HG02981 (cell line): ENCODE results near the gene ETS2.

ENCODE experiments used
- ATAC-seq: cut with Tn5 transposase; IDR thresholded peaks from one replicate; pipeline ENCODE4 v1.9.1; 2021; ENCODE audit warnings: mild to moderate bottlenecking, moderate library complexity; ENCODE audit not compliant: unreplicated experiment

Gene ETS2

DNA sequence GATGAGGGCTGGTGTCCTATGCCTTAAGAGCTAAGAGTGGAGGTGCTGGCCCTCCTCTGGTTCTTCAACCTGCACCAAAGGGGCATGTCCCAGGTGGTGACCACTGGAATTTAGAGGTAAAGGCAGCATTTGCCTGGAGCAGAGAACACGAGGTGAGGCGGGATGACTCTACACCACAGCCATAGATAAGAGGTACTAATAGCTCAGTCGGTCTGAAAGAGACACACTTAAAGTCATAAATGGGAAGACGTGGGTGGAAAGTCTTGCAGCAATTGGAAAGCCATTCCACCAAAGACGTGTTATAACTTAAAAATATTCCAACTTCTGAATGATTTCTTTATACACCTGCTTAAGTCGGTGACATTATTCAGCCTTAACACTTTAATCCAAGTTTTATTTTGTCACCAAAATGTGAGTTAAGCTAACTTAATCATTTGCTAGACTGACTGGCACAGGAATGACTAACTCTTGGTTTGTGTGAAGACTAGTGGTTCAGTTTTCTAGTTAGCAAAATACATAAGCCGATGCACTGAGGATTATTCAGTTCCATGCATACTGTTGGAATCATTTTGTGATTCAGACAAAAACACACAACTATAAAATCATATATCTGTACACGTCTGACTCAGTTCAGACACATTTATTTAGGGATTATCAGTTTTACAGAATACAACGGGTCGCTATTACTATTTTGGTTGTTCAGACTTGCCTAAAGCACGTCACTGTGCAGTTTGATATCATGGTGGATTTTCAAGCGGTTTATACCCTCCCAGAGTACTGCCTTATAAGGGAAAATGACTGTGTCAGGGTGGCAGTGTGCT lies 4.6 kb upstream of the ETS2 start:
- no peak for ATAC-seq

GRCh38 chr21:38802050-38803026 lies 3.4 kb upstream of the ETS2 start:
- no peak for ATAC-seq

- ATAC-seq: no peak
Observed at GRCh38 chr21:38803075-38803660, 2.6 kb upstream of the ETS2 start.

DNA sequence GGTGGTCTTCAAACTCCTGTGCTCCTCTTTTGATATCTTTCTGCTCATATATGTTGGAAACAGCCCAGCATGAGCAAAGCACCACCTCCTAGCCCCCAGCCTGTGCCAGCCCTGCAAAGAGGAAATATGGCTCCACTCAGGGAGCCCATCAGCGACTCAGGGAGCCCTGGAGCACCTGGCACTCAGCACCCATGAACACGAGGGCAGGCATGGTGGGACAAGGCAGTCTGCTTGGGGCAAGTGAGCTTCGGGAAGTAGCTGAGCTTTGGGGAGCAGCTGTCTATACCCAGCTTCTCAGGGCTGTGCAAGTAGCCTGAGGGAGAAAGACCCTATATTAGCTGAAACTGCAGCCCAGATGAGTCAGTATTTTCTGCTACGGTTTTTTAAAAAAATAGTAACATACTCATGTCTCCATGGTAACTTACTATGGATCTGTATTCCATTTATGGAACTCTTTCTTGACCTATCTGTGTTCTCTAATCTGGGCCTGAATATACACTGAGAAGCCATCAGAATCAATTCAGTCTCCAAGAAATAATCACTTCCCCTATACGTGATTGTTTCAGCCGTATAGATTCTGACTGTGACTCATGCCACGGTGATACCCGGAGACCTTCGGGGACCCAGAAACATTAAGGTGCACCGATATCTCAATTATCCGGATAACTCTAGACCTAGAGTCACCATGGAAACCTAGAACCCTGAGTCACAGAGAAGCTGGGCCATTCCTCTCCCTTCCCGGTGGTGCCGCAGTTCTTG lies 1.5 kb upstream of the ETS2 start:
- no peak for ATAC-seq

DNA sequence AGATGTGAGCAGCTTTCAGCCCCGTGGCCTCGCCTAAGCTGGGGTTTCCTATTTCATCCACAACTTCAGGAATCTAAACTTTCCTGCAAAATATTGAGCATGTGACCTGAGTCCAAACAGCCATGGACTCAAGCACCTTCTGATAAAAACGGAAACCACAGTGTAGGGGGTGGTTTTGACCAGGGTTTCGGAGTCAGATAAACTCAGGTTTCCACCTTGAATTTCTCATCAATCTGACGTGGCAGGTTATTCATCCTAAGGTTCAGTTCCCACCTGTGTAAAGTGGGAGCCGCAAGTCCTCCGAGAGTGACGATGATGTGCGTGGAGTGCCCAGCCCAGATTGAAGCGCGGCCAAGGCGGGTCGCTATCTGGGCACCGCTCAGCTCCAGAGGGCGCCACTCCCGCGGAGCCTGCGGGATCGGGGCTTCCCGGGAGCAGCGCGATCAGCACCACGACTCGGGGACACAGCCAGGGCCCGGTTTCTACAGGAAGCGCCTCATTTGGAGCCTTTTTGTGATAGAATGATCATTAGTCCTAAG lies 871 bp upstream of the ETS2 start:
- peak; percentile 12 for ATAC-seq

- peak; percentile 22 for ATAC-seq
Observed at GRCh38 chr21:38806153-38806941, 618 bp downstream of the ETS2 start.

GRCh38 chr21:38806942-38807284 lies 1.2 kb downstream of the ETS2 start:
- ATAC-seq: no peak

- ATAC-seq: no peak
Observed at GRCh38 chr21:38807441-38807871, 1.7 kb downstream of the ETS2 start.

DNA sequence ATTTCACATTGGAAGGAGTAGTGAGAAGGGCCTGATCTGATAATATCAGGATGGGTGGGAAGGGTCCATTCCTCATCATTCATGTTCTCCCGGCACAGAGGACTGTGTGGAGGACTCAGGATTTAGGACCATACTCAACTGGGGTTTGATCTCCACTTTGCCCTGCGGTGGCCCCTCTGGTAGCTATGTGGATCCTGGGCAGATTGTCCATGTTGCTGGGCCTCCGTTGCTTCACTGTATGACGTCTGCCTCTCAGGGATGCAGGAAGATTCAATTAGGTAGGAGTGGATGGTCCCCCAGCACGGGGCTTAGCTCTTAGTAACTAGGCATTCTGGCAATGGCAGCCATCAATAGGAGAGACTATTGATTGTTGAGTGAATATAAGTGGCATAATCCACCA lies 2.3 kb downstream of the ETS2 start:
- ATAC-seq: no peak

DNA sequence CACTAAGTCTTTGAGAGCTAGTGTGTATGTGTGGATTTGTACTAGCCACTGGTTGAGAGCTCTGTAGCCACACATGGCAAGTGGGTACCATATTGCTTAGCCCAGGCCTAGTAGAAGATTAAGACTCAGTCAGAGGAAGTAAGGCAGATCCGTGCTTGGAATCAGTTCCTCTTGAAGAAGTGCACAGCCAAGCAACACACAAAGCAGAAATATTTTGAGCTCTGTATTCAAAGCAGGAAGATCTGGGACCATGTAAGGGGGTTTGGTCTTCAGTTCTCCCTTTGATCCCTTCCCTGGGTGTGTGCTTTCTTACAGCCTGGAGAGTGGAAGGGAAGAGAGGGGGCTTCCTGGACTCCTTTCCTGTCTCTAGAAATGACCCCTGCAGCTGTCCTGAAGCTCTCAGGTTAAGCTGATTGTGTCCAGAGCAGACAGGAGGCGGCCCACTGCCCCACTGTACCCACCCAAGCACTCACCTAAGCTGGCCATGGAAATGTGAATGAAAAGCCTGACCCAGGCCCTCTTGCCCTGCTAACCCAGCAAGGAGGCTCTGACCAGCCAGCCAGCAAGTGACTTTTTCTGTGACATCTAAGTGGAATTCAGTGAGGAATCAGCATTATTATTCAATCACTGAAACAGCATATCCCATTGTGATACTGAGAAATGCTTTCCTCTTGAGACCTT lies 3.6 kb downstream of the ETS2 start:
- no peak for ATAC-seq

DNA sequence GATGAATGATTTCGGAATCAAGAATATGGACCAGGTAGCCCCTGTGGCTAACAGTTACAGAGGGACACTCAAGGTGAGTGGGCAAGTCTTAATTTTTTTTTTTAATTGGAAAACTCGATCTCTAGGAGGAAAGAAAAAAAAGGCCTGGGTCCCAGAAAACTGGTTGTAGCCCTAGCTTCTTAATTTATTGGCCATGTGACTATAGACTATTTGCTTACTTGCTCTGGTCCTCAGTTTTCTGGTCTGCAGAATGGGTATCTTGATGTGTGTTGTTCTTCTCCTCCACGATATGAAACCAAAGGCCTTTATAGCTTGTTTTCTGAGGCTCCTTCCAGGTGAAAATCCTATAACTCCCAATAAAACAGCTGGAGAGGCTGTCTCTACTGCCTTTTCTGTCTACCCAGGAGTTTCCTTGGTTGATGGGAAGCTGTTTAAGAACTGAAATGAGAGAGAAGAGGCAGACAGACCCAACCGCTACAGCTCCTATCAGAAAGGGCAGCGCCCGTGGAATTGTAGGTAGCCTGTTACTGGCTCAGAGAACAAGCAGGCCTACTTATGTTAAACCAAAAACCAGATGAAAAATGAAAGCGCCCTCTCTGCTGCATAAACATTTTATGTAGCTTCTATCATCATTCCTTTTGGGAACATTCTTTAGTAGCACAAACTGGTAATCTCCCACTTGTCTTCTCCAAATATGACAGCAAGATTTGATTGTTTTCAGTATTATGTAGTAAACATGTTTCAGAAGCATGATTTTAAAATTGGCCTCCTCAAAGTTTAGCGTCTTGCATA lies 4.5 kb downstream of the ETS2 start:
- ATAC-seq: no peak

DNA sequence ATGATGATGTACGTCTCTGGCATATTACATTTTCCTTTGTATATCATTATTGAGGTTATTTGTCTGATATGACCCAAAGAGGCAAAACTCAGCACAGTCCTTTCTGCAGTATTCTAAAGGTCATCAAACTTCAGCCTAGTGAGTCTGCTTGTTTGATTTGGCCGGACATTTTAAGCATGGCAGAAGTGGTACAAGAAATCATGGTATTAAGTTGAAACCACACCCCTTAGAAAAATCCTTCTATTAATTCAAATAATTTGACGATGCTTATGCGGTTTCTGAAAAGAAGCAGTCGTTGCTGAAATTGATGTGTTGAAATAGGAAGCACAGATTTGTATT lies 5.1 kb downstream of the ETS2 start:
- ATAC-seq: no peak

GRCh38 chr21:38811257-38811656 lies 5.5 kb downstream of the ETS2 start:
- ATAC-seq: no peak

DNA sequence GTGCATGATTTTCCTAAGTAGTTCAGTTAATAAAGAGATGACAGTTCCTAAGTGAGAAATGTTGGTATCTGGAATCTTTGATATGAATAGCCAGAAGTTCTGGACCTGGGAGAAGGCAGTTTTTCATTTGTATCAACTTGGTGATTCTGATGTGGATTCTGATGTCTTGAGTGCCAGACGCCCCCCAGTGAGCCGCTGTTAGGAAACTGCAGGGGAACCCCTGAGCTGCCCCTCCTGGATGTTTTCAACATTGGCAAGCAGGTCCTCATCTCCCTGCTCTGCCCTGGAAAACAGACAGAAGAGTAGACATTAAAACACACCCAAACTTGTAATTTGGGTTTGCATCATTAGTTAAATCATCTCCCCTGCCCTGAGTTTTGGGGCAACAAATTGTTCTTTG lies 7.4 kb downstream of the ETS2 start:
- no peak for ATAC-seq

DNA sequence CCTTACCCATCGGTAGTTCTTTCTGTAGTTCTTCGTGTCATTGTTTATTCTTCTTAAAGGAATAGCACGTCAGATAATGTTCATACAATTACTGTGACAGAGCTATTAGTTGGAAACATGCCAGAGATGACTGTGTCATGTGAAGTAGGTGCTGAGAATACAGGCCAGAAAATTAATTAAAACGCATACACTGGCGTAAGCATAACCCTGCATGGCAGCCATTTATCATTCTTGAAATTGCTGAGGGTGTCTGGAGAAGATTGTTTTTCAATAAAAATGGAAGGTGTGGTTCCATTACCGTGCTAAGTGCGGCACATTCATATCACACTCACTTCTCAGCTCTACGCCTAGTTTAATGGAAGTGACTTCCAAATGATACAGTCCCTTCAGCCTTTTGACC lies 7.8 kb downstream of the ETS2 start:
- ATAC-seq: no peak

- ATAC-seq: no peak
Observed at GRCh38 chr21:38814126-38815059, 8.7 kb downstream of the ETS2 start.

- ATAC-seq: no peak
Observed at GRCh38 chr21:38815060-38815405, 9.3 kb downstream of the ETS2 start.
